ENCODE results near the gene USP51.

DNA sequence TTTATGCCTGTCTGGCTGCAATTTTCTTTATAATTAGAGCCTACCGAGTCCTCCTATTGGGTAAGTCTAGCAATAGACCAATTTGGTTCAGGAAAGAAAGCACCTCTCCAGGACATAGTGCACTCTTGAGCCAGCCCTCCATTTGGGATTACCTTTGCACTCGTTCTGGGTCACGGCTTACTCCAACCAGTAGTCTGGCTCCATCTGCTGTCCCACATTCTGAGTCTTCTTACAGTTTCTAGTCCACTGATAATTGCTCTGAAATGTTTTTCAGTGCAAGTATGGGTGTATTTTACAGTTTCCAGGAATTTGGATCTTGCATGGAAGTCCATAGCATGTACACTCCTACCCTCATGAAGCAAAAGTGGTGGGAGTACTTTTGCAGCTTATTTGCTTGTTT is 34.8 kb upstream of the USP51 start:
- TF ChIP-seq, protein P1, sequence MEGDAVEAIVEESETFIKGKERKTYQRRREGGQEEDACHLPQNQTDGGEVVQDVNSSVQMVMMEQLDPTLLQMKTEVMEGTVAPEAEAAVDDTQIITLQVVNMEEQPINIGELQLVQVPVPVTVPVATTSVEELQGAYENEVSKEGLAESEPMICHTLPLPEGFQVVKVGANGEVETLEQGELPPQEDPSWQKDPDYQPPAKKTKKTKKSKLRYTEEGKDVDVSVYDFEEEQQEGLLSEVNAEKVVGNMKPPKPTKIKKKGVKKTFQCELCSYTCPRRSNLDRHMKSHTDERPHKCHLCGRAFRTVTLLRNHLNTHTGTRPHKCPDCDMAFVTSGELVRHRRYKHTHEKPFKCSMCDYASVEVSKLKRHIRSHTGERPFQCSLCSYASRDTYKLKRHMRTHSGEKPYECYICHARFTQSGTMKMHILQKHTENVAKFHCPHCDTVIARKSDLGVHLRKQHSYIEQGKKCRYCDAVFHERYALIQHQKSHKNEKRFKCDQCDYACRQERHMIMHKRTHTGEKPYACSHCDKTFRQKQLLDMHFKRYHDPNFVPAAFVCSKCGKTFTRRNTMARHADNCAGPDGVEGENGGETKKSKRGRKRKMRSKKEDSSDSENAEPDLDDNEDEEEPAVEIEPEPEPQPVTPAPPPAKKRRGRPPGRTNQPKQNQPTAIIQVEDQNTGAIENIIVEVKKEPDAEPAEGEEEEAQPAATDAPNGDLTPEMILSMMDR (IDR thresholded peaks at IDR 0.05; ENCODE audit: low read length), result no peak
- no peak for TF ChIP-seq EZH2phosphoT487 (IDR thresholded peaks at IDR 0.05; ENCODE audit: low read length)
